Fibroblast of skin of back (primary cell): ENCODE data around the gene OPALIN.
"Not testable (repeated sequence)": the region's sequence is repeated elsewhere in the genome, so short reads cannot be mapped to it uniquely, and the experiment has no call there.

Experiments used
- DNase-seq: peaks from one replicate; pipeline ENCODE4 v3.0.0-alpha.2; 2013

The OPALIN gene

GRCh38 chr10:96338279-96338925 lies 20.4 kb downstream of the OPALIN start:
- DNase-seq, result no peak

GRCh38 chr10:96337106-96337505 lies 21.7 kb downstream of the OPALIN start:
- DNase-seq, result no peak

GRCh38 chr10:96334616-96335526 lies 23.9 kb downstream of the OPALIN start:
- peak; percentile 35 for DNase-seq

- DNase-seq, result no peak
Observed at GRCh38 chr10:96333101-96333500, 25.7 kb downstream of the OPALIN start.

- DNase-seq, result no peak
Observed at GRCh38 chr10:96327462-96327861, 31.3 kb downstream of the OPALIN start.

- no peak for DNase-seq
Observed at GRCh38 chr10:96325719-96326373, 33.0 kb downstream of the OPALIN start.

GRCh38 chr10:96324447-96324846 lies 34.4 kb downstream of the OPALIN start:
- no peak for DNase-seq

GRCh38 chr10:96322275-96322674 lies 36.5 kb downstream of the OPALIN start:
- DNase-seq, result no peak

GRCh38 chr10:96321822-96322221 lies 37.0 kb downstream of the OPALIN start:
- no peak for DNase-seq

- DNase-seq, result no peak
Observed at GRCh38 chr10:96319754-96320474, 38.9 kb downstream of the OPALIN start.

- no peak for DNase-seq
Observed at GRCh38 chr10:96317067-96317833, 41.6 kb downstream of the OPALIN start.

- no peak for DNase-seq
Observed at GRCh38 chr10:96313344-96313743, 45.5 kb downstream of the OPALIN start.

GRCh38 chr10:96311180-96311715 lies 47.6 kb downstream of the OPALIN start:
- no peak for DNase-seq

GRCh38 chr10:96310321-96310669 lies 48.5 kb downstream of the OPALIN start:
- no peak for DNase-seq

- no peak for DNase-seq
Observed at GRCh38 chr10:96309628-96310320, 49.0 kb downstream of the OPALIN start.

- not testable (repeated sequence) for DNase-seq
Observed at GRCh38 chr10:96308854-96309253, 49.9 kb downstream of the OPALIN start.

- DNase-seq, result no peak
Observed at GRCh38 chr10:96306516-96306915, 52.3 kb downstream of the OPALIN start.

GRCh38 chr10:96305019-96305418 lies 53.8 kb downstream of the OPALIN start:
- DNase-seq, result no peak

- DNase-seq, result no peak
Observed at GRCh38 chr10:96304230-96304629, 54.6 kb downstream of the OPALIN start, which contains the start of gene DNTT. Gene DNTT (plus strand): TSS chr10:96304434. CDS start chr10:96304498, 64 bp downstream.

- no peak for DNase-seq
Observed at GRCh38 chr10:96301616-96302015, 57.2 kb downstream of the OPALIN start.

GRCh38 chr10:96299383-96299782 lies 59.4 kb downstream of the OPALIN start:
- DNase-seq, result no peak
